ENCODE results near the gene SLC25A51.

- TF ChIP-seq, protein P1, sequence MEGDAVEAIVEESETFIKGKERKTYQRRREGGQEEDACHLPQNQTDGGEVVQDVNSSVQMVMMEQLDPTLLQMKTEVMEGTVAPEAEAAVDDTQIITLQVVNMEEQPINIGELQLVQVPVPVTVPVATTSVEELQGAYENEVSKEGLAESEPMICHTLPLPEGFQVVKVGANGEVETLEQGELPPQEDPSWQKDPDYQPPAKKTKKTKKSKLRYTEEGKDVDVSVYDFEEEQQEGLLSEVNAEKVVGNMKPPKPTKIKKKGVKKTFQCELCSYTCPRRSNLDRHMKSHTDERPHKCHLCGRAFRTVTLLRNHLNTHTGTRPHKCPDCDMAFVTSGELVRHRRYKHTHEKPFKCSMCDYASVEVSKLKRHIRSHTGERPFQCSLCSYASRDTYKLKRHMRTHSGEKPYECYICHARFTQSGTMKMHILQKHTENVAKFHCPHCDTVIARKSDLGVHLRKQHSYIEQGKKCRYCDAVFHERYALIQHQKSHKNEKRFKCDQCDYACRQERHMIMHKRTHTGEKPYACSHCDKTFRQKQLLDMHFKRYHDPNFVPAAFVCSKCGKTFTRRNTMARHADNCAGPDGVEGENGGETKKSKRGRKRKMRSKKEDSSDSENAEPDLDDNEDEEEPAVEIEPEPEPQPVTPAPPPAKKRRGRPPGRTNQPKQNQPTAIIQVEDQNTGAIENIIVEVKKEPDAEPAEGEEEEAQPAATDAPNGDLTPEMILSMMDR (conservative IDR thresholded peaks at IDR 0.05; ENCODE audit: low read depth in 2 of 2) = no peak
- TF ChIP-seq JUNB (IDR thresholded peaks at IDR 0.05; ENCODE audit: unreplicated experiment) = no peak
Measured at GRCh38 chr9:37917801-37918664, 14.1 kb upstream of the SLC25A51 start.

All from GM23338 (cell line).